GM19455 (cell line): ENCODE measurements around the gene SYT4.
"Not testable (repeated sequence)": the region's sequence is repeated elsewhere in the genome, so short reads cannot be mapped to it uniquely, and the experiment has no call there.

ENCODE experiments used
- ATAC-seq: cut with Tn5 transposase; IDR thresholded peaks from one replicate; pipeline ENCODE4 v1.9.1; 2021; ENCODE audit not compliant: unreplicated experiment

The SYT4 gene, protein sequence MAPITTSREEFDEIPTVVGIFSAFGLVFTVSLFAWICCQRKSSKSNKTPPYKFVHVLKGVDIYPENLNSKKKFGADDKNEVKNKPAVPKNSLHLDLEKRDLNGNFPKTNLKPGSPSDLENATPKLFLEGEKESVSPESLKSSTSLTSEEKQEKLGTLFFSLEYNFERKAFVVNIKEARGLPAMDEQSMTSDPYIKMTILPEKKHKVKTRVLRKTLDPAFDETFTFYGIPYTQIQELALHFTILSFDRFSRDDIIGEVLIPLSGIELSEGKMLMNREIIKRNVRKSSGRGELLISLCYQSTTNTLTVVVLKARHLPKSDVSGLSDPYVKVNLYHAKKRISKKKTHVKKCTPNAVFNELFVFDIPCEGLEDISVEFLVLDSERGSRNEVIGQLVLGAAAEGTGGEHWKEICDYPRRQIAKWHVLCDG

DNA sequence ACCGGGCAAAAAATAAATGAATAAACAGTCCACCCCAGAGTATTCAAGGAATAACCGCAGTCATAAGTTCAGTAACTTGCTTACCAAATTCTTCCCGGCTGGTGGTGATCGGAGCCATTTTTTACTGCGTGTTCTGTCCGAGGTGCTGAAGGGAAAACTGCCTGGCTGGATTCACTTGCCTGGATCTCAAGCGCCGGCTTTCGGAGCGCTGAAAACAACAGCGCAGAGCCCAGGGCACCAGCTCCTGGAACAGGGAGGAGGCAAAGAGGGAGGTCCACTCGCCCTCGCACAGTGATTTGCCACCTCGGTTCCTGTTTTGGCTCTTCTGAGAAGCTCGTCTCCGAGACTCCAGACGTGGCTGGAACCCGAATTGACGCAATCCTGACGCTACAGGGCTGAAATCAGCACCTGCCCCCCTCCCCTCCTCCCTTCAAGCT lies at the start of gene SYT4:
TSS of gene SYT4 (minus strand) at position 327 of the 437 bp plus-strand sequence. CDS start at position 118, 209 bp downstream.
- no peak for ATAC-seq

DNA sequence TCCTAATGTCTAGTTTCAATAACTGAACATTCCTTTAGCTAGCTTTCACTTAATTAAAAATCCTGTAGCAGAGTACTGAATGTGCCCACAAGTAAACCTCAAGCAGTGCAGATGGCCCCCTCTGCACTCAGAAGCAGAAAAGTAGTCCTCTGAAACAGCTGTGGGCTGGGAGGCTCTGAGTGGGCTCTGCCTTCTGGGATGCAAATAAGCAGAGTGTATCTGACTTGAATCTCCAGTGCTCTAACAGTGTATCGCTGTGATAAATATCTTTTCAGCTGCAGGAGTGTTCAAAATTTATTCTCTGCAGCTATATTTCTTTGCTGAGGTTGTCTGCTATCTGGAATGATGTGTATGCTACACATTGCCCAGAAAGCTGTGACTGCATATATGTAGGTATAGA lies 44.8 kb upstream of the SYT4 start:
- ATAC-seq, result no peak

DNA sequence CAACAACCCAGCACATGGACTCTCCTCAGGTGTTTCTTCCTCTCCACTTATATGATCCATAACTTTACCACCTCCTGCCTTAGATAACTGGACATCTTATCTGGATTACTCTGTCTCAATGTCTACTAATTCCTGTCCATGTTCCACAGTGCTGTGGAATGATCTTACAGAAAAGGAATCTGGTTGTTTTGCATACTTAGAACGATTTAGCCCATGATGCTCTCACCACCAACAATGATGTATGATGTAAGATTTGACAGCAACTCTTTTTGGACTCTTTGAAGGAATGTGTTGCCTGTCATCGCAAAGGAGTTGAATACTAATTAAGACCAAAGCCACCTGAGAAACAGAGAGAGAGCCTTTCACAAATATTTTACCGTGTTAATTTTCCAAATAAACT lies 37.7 kb upstream of the SYT4 start:
- ATAC-seq, result no peak

DNA sequence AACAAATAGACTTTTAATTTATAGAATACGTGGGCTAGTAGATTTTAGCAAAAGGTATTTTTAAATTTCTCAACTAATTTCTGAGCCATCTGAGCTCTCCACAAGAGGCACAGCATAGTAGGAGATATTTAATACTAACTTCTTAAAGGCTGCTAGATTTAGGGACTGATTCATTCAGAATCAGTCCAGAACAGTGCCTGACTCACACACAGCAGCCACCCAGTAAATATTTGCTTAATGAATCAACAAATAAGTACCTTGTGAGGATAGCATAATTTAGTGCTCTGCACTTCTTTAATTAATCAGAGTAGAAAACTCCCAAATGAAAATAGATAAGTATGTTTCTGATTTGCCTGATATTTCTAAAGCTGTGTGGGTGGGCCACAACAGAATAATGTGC lies 35.6 kb upstream of the SYT4 start:
- no peak for ATAC-seq

GRCh38 chr18:43310239-43310638 lies 32.9 kb upstream of the SYT4 start:
- ATAC-seq, result no peak

DNA sequence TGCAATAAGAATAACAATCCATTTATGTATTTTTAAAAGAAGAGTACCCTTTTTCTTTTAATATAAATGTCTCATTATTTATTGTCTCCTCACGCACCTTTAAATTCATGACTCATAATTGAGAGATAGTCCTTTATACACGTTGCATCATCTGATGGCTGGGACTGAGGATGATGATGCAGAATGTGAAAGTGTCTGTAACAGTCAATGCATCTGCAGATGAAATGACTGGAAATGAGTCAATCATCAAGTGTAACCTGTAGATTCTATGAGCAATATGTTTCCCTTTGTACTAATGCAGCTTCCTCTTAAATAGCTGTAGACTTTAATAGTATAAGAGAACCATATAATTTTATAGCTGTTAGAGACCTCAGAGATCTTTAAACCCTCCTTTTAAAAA lies 26.1 kb upstream of the SYT4 start:
- no peak for ATAC-seq

- not testable (repeated sequence) for ATAC-seq
These were observed 8.9 kb upstream of the SYT4 start for GRCh38 chr18:43286187-43286586.

- no peak for ATAC-seq
These were observed 6.0 kb upstream of the SYT4 start for GRCh38 chr18:43283299-43283698.

DNA sequence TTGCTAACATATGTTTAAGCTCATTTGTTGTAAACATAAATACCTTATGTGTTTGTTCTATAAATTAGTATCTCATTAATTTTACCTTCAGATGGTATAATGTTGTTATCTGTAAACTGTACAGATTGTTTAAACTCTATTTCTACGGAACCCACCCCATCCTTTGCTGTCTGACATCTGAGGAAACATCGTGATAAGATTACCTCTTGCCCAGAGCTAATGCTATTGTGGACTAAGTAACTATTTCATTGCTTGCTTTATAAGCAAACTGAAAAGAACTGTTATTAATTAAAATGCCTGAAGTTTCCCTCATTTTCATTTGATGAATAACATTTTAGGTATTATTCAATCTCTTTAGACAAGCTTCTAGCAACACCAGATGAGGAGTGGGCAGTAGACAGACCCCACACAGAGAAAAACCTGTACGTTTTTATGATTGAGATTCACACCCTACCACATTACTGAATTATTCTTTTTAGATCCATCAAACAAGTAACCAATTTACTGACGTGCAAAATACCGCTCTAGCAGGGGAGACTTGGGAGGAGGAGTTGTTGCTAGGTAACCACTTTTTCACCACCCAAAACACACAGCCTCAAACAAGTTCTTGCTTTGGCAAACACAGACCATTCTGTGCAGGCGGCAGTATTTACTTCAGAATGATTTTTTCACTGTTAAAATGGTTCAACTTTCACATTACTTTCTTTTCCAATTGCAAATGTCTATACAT lies 1.9 kb upstream of the SYT4 start:
- no peak for ATAC-seq

DNA sequence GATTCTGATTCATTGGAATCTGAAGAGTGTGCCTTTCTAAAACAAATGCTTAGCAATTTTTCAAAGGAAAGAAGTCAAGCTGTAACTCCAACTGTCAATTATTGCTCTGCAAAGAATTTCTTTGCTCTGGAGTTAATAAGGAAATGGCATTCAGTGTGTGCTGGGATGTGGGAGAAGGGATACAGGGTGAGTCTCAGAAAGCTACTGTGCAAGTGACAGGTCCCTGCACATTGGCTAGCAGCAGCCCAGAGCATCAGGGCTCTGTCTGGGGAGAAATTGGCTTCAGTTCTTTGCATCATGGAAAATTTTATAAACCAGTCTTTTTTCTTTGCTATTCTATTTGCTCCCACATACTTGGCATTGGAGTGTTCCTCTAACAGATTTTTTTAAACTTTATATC lies 1.1 kb upstream of the SYT4 start:
- no peak for ATAC-seq

DNA sequence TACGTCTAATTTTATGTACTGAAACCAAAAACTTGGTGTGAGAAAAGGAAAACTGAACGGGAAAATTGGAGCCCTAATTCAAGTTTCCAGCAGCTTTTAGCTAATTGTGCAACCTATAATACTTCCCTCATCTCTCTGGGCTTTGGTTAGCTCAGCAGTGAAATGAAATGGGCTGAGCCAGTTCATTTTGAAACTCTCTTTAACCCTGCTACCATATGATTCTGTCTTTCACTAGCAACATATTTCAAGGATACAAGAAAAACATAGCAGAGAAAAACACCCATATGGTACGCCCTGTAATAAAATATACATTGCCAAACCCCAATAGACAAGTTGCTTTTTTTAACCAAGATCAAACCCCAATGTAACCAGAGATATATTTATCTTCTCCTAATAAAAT lies 799 bp downstream of the SYT4 start:
- ATAC-seq, result no peak

DNA sequence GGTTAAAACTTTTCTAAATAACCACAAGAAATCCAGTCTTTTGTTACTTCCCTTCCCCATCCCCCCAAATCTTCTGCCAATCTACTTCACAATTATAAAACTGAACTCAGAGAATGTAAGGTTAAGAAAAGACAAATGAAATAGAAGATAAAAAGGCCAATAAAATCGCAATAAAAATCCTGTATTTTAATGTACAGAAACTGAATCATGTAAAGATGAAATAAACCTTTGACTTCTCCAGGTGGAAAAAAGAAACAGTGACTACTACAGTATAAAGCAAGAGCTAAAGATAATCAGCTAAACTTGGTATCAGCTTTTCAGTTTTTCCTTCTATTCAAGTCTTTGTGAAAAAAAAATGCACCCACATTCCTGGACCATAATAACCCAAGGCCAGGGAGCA lies 1.7 kb downstream of the SYT4 start:
- no peak for ATAC-seq

DNA sequence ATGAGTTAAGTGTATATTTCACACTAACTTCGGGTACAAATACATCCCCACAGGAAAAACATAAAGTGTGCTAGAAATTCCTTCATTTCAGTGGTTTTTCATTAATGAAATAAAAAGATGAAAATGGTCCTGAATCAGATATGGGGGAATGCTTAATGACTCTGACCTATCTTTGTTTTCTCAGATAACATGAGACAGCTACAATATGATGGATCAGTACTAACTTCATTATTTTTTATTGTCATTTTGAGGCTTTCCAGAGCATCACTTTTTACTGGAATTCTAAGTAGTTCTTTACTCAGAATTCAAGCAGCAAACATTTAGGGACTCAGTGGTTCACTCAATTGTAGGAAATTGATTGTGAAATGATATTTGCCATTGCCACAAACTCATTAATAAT lies 2.8 kb downstream of the SYT4 start:
- ATAC-seq, result no peak

DNA sequence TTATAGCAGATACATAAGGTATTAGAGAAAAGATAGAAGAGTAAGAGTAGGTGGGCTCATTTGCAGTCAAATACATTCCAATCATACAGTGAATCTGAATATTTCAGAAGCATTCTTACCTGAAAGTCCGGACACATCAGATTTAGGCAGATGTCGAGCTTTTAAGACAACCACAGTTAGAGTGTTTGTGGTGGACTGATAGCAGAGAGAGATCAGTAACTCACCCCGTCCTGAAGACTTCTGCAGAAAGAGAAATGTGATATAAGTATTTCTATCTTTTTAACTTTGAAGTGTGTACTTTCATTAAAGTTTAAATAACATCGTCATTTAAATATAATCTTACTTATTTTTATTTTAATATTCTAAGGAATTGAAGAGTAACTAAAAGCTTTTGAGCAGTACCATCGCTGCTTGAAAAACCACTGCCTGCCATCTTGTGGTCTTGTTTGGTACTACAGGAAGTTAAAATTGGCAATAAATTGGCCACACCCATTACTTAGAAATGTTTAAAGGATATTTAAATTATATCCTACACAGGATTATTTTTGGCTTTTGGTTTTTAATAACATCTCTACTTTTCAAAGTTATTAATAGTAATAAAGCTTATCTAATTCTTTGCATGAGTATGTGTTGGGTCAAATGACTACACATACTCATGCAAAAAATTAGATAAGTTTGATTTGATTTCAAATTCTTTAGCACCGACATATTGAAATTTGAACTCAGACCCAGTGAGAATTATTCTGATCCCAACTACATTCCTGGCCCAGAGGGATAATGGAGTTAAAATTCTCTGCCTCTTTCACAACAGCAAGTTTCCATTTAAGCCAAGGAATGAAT lies 5.5 kb downstream of the SYT4 start:
- peak; percentile 79 for ATAC-seq

- ATAC-seq, result no peak
These were observed 9.5 kb downstream of the SYT4 start for GRCh38 chr18:43267818-43268217.

DNA sequence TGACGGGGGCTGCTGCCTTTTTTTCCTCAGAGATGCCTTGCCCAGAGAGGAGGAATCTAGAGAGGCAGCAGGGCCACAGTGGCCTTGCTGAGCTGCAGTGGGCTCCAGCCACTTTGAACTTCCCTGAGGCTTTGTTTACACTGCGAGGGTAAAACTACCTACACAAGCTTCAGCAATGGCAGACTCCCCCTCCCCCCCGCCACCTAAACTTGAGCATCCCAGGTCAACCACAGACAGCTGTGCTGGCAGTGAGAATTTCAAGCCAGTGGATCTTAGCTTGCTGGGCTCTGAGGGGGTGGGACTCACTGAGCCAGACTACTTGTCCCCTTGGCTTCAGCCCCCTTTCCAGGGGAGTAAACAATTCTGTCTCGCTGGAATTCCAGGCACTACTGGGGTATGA lies 11.8 kb downstream of the SYT4 start:
- no peak for ATAC-seq

GRCh38 chr18:43248610-43249249 lies 28.6 kb downstream of the SYT4 start:
- no peak for ATAC-seq

- ATAC-seq, result no peak
These were observed 29.3 kb downstream of the SYT4 start for GRCh38 chr18:43247944-43248343.

DNA sequence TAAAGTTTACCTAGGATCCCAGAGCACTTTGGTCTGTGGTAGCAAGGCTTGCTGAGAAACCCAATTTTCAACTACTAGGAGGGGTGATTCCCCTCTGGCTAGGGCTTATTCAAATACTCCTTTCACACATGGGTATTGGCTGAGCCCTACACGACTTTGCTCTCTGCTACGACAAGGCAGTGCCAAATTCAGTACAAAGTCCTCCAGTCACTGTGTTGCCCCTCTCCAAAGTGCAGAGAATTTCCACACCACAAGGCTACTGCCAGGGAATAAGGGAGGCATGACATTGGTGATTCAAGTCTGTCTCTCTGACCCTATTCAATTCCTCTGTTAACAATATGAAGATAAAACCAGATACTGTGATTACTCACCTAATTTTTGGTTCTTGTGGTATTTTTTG lies 38.9 kb downstream of the SYT4 start:
- ATAC-seq, result no peak

GRCh38 chr18:43236921-43237320 lies 40.4 kb downstream of the SYT4 start:
- ATAC-seq, result no peak

DNA sequence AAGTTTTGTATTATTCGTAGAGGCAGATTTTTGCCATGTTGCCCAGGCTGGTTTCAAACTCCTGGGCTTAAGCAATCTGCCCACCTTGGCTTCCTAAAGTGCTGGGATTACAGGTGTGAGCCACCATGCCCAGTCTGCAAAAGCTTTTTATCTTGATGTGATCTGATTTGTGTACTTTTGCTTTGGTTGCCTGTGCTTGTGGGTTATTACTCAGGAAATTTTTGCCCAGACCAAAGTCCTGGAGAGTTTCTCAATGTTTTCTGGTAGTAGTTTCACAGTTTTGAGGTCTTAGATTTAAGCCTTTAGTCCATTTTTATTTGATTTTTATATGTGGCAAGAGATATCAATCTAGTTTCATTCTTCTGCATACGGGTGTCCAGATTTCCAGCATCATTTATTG lies 42.4 kb downstream of the SYT4 start:
- no peak for ATAC-seq
